Measurements from ENCODE around the gene TMEM50A. TPM values are rescaled to one million over a fixed set of nuclear protein-coding genes. Genes with fewer than 3 reads are reported as not detected.

Gene TMEM50A
- 99.5 TPM for total RNA-seq

GRCh38 chr1:25338188-25338981 is at the start of gene TMEM50A:
Gene TMEM50A (plus strand): TSS chr1:25338334. CDS start chr1:25340487, 2,153 bp downstream.

Other genes starting within 250 kb of the TMEM50A start
- gene SYF2, start 105.8 kb upstream of the TMEM50A start, total RNA-seq: 31.9 TPM
- 121 TPM for gene RSRP1, start 90.9 kb upstream of the TMEM50A start, total RNA-seq
- gene RHD, start 65.8 kb upstream of the TMEM50A start, total RNA-seq: not detected
- gene RHCE, start 82.5 kb downstream of the TMEM50A start, total RNA-seq: not detected
- gene MACO1, start 92.6 kb downstream of the TMEM50A start, total RNA-seq: 73.2 TPM
- gene LDLRAP1, start 205.3 kb downstream of the TMEM50A start, total RNA-seq: 1.3 TPM